Fibroblast of peridontal ligament (primary cell): ENCODE results near the gene GFPT1.

Source experiments
- DNase-seq: peaks from one replicate; pipeline ENCODE4 v3.0.0-alpha.2; 2010; ENCODE audit errors: extremely low read depth

Gene GFPT1

DNA sequence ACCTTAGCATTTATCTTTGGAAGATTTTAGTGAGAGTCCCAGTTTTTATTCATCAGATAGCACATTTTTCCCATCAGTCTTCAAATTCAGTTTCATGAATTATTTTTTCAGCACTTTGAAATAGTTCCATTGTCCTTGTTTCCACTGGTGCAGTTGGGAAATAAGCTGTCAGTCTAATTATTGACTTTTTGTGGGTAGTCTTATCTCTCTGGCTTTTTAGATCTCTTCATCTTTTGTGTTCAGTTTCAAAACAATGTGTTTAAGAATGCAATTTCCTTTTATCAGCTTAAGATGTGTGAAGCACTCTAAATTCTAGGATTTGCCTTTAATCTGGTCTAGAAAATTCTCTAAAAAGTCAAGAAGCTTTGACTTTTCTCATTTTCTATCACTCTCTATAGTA, 70.5 kb downstream of the GFPT1 start:
- no peak for DNase-seq

DNA sequence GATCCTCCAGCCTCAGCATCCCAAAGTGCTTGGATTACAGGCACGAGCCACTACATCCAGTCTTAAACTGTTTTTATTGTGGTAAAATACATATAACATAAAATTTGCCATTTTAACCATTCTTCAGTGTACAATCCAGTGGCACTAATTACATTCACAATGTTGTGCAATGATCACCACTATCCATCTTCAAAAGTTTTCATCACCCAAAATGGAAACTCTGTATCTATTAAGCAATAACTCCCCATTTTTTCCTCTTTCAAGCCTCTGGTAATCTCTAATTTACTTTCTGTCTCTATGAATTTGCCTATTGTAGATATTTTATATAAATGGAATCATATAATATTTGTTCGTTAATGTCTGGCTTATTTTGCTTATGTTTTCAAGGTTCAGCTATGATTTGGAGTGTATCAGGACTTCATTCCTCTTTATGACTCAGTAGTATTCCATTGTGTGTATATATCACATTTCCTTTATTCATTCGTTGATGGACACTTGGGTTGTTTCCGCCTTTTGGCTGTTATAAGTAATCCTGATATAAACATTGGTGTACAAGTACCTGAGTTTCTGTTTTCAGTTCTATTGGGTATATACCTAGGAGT, 71.8 kb downstream of the GFPT1 start:
- DNase-seq, result no peak

DNA sequence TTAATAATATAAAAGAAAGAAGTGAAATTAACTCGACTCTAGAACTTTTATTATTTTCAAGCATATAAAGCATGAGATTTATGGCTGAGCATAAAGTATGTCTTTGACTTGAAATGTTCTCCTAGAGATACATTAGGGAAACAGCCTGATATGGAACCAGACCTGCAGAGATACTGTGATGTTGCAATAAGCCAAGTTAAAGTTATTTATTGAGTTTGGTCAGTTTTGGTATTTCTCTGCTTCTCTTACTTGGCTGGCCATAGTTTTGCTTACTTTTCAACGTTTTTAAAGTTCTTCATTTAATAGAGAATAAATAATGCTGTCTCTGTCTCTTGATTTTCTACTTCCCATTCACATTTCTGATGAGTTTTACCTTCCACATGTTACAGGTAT, 76.0 kb downstream of the GFPT1 start:
- peak; percentile 21 for DNase-seq

DNA sequence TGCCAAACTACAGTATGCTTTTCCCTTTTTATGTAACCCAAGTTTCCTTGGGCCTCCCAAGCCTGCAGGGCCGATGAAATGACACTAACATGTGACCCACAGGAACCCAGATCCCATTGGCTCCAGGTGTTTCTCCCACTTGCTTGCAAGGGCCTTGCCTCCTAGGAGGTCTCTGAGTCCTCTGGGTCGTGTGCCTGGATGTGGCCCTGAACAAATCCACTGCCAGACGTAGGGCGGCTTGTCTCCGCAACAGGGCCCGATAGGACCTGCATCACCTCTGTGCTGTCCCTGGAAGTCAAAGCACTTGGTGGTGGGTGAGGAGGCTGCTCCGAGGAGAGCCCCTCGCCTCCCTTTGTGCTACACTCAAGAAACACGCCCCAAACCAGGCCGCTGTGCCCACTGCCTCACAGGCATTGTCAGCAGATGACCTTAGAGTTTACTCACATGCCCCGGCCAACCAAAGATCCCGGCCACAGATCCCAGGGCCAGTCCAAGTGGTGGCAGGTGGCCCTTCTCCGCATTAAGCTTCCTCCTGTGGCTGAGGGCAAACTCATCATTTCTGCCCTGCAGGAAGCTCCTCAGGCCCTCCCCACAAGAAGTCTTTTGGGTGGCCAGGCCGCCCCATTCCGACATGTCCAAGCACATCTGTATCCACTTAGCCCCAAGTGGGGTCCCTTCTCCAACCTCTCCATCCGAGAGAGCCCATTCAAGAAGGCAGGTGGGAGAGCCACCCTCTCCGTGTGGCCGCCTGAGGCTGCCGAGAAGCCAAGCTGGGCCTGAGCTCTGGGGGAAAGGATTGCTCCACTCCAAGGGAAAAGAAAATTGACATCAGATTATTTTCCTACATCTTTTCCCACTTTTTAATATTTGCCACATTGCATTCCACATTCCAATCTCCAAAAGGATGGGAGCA, 76.7 kb downstream of the GFPT1 start:
- DNase-seq, result no peak

DNA sequence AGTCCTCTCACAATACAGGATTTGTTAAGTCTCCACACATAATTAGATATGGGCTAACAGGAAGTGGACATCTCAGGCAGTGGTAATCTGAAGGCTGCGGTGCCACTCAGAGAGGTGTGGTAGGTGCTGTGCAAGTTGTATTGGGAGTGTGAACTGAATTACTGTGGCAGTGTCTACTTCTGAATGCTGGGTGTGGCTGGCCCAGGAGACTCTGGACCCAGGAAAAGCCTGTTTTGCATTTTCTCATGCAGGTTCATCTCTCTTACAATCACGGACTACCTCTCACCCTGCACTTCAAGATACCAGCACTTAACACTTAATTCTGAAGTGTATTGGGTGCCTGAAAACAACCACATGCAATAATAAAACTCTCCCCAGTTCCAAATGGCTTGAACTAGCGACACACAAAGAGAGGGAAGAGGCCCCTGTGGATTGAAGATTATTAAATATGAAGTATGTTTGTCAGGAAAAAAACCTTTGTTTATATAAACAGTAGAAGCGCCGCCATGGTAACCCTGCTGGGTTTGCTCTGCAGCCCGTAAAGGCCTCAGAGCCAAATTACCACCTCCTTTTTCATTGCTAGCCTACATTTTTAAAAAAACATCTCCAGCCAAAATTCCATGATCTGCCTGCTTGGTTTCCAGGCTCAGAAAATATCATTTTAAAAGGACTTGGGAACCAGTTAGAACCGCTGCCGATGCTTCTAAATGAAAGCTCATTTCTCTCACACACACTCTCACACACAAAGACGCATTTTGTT, 77.5 kb downstream of the GFPT1 start:
- peak; percentile 78 for DNase-seq

DNA sequence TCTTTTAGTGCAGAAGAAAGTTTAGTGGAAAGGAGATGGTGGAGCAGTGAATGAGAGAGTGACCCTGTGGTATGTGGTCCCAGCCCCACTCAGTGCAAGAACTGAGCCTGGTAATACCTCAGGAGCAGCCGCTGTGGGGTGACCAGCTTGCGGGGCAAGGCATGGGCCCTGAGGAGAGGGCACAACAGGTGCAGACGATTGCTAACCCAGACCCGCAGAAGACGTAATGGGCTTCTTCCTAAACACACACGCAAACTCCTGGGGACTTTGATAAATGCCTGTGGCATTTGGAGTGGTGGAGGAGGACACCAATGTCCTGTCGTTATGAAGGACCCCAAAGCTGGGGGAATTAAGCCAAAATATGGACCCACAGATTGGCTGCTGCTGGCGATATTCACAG, 78.7 kb downstream of the GFPT1 start:
- no peak for DNase-seq

DNA sequence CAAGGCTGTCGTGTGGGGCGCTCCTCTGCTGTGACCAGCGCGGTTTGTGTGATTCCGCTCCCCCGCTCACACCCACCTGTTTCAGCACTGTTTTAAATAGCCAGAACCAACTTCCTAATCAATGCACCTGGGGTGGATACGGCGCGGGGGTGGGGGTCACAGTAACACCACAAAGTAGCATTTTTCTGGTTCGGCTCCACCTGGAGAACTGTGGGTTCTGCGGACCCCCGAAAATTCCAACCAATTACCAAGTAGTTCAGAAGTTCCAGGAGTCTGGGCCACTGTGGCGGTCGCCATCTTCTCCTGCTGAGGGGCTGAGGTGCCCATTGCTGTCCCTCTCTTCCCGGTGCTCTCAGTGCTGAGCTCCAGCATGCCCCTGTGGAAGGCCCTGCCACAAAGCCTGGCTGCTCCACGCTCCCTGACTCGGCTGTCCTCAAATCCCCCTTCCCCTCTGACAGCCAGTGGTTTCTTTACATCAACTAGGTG, 79.4 kb downstream of the GFPT1 start:
- no peak for DNase-seq

DNA sequence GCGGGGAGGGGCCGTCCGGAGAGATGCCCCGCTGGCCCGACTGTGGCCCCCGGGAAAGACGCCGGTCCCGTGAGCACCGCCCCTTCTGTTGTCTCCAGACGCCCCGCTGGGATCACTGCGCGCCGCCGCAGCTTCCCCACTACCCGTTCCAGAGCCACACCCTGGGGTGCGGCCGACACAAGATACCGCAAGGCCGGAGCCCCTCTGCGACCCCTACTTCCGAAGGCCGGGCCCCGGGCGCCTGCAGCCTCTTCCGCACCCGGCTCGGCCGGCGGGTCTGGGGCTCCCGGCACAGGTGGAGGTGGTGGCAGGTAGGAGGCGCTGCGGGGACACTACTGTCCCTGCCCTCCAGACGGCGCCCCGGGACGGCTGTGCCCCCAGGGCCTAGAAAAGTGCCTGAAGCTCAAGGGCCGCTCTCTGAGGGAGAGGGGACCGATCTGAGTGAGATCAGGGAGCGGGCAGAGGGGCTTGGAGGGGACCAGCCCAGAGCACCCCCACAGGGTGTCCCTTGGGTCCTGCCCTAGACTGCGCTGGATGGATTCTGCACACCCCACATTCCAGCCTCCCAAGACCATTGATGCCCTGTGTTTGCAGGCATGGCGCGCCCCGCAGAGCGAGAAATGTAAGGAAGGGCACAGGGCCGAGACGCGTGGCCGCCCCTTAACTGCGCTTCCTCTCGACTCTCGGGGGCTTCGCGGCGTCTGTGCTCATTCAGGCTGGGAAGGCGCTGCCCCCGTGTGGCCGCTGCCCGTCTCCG, 80.0 kb downstream of the GFPT1 start:
- peak; percentile 74 for DNase-seq

DNA sequence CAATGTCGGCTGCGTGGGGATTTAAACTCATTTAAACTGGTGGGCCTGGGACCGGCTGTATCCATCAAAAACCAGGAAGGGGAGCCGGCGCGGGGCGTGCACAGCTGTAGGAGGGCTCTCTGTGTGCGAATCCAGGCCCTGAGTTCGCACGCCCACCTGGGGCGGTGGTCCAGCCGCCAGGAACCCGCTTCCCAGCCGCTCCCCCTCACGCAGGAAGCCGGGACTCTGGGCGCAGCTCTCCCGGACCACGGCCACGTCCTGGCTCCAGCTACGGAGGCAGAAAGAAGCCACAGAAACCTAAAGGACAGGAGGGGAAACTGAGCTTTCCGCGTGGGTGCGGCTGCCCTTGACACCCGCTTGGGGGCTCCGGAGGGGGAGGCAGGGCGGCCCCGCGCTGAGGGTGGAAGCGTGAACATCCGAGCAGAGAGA, 80.6 kb downstream of the GFPT1 start:
- no peak for DNase-seq

DNA sequence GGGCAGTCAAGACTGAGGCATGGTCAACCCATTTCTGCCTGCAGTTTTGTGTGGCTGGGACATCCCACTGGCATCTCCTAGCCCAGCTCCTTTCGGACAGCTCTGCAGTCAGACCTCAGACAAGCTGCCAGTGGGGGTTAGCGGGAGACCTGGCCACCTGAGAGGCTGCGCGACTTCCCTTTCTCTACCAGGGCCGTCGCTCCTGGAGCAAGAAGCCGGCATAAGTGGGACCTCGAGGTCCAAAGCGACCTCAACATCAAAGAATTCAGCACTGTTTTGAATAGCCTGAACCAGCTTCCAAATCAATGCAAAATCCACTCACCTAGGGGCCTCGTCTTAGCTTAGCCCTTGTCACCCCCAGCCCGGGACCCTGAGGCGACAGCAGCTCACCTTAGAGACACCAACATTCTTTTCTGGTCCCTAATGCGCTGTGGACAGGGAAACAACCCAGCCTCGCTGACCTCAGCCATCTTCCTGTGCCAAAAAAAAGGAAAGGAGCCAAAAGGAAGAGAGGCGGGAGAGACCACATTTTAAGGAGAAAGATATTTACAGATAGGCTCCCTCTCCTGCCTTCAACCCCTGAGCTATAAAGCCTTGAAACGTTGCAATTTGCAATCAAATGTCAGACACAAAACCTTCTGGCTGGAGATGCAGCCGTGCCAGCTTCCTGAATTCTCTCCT, 81.2 kb downstream of the GFPT1 start:
- no peak for DNase-seq

DNA sequence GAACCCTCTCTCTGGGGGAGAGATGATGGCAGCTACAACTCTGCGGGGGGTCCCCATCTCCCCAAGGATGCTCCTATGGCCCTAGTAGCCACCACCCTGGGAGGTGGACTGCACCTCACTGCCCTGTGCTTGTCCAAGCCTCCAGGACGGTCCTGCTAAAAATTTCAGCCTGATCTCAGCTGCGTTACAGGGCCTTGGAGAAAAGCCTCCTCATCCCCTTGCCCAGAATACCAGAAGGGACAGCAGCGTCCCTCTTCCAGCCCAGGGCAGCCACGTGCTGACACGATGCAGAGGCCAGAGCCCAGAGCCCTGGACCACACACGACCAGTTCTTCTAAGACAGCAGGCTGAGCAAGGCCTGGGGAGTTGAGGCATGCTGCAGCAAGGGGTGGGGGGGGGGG, 81.9 kb downstream of the GFPT1 start:
- DNase-seq, result no peak

DNA sequence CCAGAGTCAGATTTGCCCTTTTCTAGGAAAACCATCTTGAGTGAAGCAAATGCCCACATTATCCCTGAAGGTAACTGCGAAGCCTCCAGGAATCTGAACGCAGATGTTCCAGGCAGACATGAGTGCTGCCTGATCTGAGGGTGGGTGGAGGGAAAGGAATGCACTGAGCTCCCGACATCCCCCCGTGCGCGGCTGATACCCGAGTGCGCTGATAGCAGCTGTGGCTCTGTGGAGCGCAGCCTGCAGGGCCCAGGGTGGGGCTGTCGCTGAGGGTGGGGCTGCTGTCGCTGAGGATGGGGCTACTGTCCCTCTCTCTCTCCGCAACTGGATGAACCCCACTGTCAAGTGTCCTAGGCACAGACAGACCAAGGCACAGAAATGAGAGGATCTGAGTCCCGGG, 82.4 kb downstream of the GFPT1 start:
- DNase-seq, result no peak

DNA sequence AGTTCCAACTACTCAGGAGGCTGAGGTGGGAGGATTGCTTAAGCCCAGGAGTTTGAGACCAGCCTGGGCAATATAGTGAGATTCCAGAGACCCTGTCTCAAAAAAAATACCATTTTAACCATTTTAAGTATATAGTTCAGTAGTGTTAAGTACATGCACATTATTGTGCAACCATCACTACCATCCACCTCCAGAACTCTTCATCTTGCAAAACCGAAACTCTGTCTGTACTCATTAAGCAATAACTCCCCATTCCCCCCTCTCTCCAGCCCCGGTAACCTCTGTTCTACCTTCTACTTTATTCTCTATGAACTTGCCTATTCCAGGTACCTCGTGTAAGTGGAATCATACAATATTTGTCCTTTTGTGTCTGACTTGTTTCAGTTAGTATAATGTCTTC, 86.4 kb downstream of the GFPT1 start:
- no peak for DNase-seq

DNA sequence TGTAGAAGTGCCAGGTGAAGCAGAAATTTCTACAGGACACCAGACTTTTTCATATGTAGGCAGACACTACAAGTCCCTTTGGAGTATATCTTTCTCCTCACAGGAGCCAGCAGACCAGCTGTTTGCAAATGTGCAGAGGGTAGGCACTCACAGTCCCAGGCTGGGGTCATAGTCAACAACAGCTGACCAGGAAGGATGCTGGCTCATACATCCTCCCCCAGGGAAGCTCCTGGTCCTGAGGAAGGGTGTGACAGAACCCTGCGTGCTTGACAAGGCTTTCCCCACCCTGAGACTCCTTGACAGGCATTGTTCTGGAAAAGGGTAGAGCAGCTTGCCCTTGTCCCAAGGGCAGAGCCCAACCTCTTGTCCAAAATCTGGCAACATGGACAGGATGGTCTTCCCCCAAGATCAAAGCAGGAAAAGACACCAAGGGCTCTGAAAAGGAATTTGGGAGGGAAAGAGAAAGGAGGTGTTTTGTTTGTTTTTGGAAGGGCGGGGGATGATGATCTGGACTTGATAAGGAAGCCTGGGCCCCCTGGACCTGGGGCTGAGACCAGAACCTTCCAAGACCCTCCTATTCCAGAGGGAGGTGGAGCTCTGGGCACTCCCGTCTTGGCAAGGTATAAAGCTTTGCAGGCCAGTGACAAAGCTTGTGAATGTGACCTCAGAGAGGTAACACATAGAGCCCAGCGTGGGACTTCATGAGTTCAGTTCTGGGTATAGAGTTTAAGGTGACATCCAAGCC, 87.1 kb downstream of the GFPT1 start:
- DNase-seq, result no peak

DNA sequence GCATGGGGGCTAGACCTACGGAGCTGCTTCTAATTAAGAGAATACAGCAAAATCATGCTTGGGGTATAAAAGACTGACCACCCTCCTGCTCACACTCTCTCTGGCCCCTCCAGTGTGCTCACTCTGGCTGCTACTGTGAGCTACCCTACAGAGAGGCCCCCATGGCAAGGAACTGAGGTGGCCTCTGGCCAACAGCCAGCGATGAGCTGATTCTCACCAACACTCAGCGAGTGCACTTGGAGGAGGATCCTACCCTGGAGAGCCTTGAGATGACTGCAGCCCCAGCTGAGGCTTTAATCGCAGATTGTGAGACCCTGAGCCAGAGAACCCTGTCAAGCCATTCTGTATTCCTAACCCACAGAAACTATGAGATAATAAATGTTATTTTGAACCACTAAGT, 88.2 kb downstream of the GFPT1 start:
- peak; percentile 36 for DNase-seq

DNA sequence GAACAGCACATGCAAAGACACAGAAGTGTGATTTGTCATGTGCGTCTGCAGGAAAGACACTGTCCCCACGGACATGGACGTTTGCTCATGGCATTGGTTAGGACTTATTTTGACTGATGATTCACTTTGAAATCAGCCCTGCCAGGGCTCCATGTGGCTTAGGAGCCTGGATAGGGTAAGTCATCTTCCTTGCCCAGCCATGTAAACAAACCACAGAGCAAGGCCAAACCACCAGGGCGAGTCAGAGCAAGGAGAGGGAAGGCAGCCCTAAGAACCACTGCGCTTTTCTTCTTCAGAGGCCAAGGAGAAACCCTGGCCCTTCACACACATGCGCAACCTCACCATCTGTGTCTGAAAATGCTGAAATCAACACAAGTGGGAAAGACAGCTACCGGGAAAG, 88.8 kb downstream of the GFPT1 start:
- DNase-seq, result peak; percentile 95

DNA sequence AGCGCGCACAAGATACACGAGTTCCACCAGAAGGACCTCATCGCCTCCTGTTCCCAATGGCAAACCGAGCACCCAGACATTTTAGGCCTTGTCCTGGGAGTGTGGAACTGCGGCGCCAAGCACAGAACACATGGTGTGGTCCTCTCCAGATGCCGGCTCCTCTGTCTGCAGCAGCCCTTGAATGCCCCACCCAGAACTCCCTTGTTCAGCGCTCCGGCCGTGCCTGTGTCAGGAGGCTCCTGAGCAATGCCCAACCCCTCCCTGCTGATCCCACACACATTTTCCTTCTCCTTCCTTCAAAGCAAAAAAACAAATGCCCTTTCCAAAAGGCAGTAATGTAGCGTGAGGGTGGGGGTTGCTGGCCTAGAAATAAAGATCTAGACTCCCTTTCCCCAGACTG, 89.8 kb downstream of the GFPT1 start:
- no peak for DNase-seq

DNA sequence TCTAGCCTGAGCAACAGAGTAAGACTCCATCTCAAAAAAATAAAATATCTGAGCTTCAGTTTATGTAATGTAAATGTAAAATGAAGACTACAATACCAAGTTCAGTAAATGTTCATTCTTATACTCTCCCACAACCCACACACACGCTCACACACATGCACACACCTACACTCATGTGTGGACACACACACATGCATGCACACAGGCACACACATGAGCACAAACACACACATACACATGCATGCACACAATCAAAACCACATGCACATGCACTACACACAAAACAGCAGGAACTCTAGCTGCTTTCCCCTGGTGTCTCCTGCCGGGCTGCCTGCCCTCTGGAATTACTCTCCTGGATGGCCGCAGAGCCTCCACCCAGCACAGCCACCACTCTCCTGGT, 90.6 kb downstream of the GFPT1 start:
- no peak for DNase-seq

DNA sequence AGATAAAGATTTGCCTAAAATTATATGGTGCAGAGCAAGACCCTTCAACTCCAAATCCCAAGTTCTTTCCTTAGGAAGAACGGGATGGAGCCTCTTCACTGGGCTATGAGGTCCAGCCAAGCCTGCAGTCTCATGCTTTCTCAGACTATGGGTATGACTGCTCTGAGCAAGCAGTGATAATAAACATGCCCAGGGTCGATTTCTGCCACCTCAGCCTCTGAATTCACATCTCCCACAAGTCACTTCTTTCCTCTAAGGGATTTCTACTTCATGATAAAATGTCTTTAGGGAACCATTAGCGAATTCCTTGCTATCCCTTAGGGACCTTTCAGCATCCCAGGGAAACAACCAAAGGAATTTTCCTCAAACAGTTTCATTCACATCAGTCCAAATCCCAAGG, 94.8 kb downstream of the GFPT1 start:
- DNase-seq, result no peak

DNA sequence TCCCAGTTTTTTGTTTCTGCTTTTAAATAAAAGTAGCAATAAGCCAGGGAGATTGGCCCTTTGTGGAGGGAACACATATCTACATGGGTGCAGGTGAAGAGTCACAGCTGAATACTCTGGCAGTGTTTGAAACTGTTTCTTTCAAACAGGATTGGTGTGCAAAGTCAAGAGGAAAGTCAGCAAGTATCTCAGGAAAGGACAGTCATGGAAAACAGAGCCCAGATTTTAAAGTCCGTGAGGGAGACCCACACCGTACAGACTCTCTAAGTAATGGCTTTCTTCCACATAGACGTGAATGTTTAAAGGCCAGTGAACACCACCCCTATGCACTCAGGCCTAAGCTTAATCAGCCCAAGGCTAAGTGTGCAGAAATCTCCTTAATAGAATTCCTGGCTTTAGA, 95.3 kb downstream of the GFPT1 start:
- no peak for DNase-seq
